Measurements from ENCODE around the gene SH3RF3. TPM values are rescaled to one million over a fixed set of nuclear protein-coding genes. Genes with fewer than 3 reads are reported as not detected.
A peak's percentile ranks its signal among the peaks of the same experiment; 100 is the strongest.

The SH3RF3 gene
- total RNA-seq, 1 experiment from 2014 or later = 0.32 TPM

DNA sequence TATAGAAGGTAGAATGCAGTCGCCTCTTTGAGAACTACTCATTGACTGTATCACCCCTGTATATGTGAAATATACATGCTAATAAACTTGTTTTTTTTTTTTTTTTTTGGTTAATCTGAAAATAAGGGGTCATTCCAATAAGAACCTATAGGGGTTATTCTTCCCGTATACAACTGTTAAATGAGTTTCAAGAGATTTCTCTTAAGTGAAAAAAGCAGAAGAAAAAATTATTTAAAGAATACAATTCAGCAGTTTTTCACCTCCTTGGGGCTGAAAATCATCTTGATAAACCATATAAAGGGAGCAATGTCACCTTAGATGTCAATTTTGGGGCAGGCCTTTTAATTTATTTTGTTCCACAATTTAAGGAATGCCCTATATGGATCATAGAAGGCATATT is 418.3 kb downstream of the SH3RF3 start:
- in situ Hi-C loops (cut with HindIII; ENCODE audit: low pct_unique_long_range_greater_than_20kb, low sequenced_read_pairs) = no loop called here
- no peak for DNase-seq (ENCODE audit: low read depth, low spot score)

- DNase-seq (ENCODE audit: low read depth, low spot score) = peak; percentile 63
- in situ Hi-C loops (cut with HindIII; ENCODE audit: low pct_unique_long_range_greater_than_20kb, low sequenced_read_pairs) = no loop called here
These were observed 420.1 kb downstream of the SH3RF3 start for GRCh38 chr2:109549016-109549590.

Small RNA genes lying within 50 kb of the gene (small RNA-seq; reads per million reads assigned to genes)
- 0 reads per million in 2 experiments for gene MIR4265
- gene MIR4266 = 0 reads per million in 2 experiments
- gene RF00017 = 0 reads per million in 2 experiments
- gene SNRPGP9 = 0 reads per million in 2 experiments

Other genes starting within 250 kb of the SH3RF3 start
- gene EDAR, start 140.0 kb upstream of the SH3RF3 start, total RNA-seq (2014; rRNA removed; shearing (Covaris generic)) = not detected in 2 replicates

All from SK-MEL-5 (cell line).